SU-DHL-6 (cell line): Measurements from ENCODE around the gene ZNF3.

Experiments
- H2AFZ ChIP-seq: fragments of 200-600 bp; sonication (generic); 2 replicates; pipeline ENCODE4 v1.6.1; 2014; ENCODE audit warnings: low read depth, mild to moderate bottlenecking, moderate library complexity, mixed read lengths, antibody characterized with exemption, low read length; ENCODE audit not compliant: severe bottlenecking
- H3F3A ChIP-seq: fragments of 200-600 bp; shearing (Covaris generic); 2 replicates; pipeline ENCODE4 v1.6.0; 2016; ENCODE audit warnings: antibody characterized with exemption, mild to moderate bottlenecking; ENCODE audit not compliant: insufficient read depth
- H3K27ac ChIP-seq: fragments of 200-600 bp; sonication (generic); 2 replicates; pipeline ENCODE4 v1.5.1; 2016; ENCODE audit warnings: low read depth, mild to moderate bottlenecking, low read length, moderate library complexity, mixed read lengths
- H3K27me3 ChIP-seq: fragments of 200-600 bp; sonication (generic), shearing (Covaris generic); 2 replicates; pipeline ENCODE4 v1.6.0; 2014; ENCODE audit warnings: mild to moderate bottlenecking, low read length
- H3K36me3 ChIP-seq: fragments of 200-600 bp; sonication (generic); 2 replicates; pipeline ENCODE4 v1.6.1; 2014; ENCODE audit warnings: mild to moderate bottlenecking, low read length, mixed read lengths
- H3K4me2 ChIP-seq: fragments of 300-600, 200-600 bp; shearing (Covaris generic), sonication (generic); 2 replicates; pipeline ENCODE4 v1.6.0; 2014; ENCODE audit warnings: low read length, low read depth, mild to moderate bottlenecking; ENCODE audit not compliant: poor library complexity, severe bottlenecking
- H3K4me3 ChIP-seq: fragments of 200-600 bp; sonication (generic); 2 replicates; pipeline ENCODE4 v1.5.1; 2014; ENCODE audit warnings: antibody characterized with exemption, low read length, mild to moderate bottlenecking, mixed read lengths; ENCODE audit not compliant: insufficient read depth, poor library complexity, severe bottlenecking
- H3K79me2 ChIP-seq: fragments of 200-600 bp; sonication (generic); 2 replicates; pipeline ENCODE4 v1.6.1; 2014; ENCODE audit warnings: mild to moderate bottlenecking, low read length, moderate library complexity; ENCODE audit not compliant: insufficient read depth
- H3K9ac ChIP-seq: fragments of 200-600 bp; sonication (generic); 2 replicates; pipeline ENCODE4 v1.7.0; 2014; ENCODE audit warnings: mild to moderate bottlenecking, low read length
- H3K9me2 ChIP-seq: fragments of 200-600 bp; sonication (generic); replicated peaks from 2 replicates; pipeline ENCODE4 v1.6.1; 2014; ENCODE audit warnings: low read length; ENCODE audit not compliant: insufficient read depth
- H3K9me3 ChIP-seq: fragments of 200-600 bp; sonication (generic); 2 replicates; pipeline ENCODE4 v1.6.1; 2014; ENCODE audit warnings: low read length, mixed read lengths; ENCODE audit not compliant: insufficient read depth
- H4K20me1 ChIP-seq: fragments of 200-600 bp; sonication (generic); 2 replicates; pipeline ENCODE4 v1.6.1; 2014; ENCODE audit warnings: low read depth, mild to moderate bottlenecking, antibody characterized with exemption, low read length, moderate library complexity, mixed read lengths
- CTCF ChIP-seq: fragments of 200-600 bp; sonication (generic); IDR thresholded peaks from one replicate; pipeline ENCODE4 v1.5.1; 2017; ENCODE audit warnings: antibody characterized with exemption, mild to moderate bottlenecking, low read length, moderate library complexity; ENCODE audit not compliant: insufficient read depth, poor library complexity, severe bottlenecking
- EZH2phosphoT487 ChIP-seq: fragments of 200-600 bp; sonication (generic), shearing (Covaris generic); conservative IDR thresholded peaks from 2 replicates; pipeline ENCODE4 v1.6.1; 2018; ENCODE audit warnings: mild to moderate bottlenecking, antibody characterized with exemption, low read length, moderate library complexity, mixed read lengths

Gene ZNF3

DNA sequence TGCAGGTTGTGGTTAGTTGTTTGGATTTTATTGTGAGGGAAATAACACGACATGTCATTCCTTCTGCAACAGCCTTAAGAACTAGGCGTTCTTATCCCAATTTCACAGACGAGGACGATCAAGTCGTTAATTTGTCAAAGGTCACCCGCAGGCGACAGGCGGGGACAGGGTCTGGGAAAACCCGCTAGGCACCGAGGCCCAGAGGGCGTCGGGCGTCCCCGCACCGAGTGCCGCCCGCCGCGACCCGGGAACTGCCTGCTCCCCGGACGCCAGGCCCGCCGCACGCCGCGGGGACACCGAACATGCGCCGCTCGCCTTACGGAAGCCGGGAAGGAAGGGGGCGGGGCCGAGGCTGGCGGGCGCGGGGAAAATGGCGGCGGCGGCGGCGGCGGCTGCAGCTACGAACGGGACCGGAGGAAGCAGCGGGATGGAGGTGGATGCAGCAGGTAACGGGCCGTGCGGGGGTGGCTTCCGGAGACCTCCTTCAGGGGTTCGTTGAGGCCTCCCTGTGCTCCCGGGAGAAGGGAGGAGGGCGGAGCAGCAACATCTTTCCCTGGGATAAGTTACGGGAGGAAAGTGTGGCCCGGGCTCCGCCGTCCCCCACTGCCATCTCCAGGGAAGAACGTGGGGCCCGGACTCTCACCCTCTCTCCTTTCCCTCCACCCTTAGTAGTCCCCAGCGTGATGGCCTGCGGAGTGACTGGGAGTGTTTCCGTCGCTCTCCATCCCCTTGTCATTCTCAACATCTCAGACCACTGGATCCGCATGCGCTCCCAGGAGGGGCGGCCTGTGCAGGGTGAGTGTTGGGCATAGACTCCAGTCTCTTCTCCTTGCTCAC lies 7.3 kb upstream of the ZNF3 start, which contains the start of gene COPS6:
Gene COPS6 (plus strand): TSS at position 349 of the 837 bp plus-strand sequence. CDS start 22 bp downstream, at position 371.
- TF ChIP-seq EZH2phosphoT487 (no peak), CTCF (no peak)
- peaks cover 43% of the 10 kb centered on the region for H3F3A ChIP-seq
- peak within 1 kb of the TSS; percentile 87 for H3K4me3 ChIP-seq
- H3K9ac ChIP-seq, result peak within 1 kb of the TSS; percentile 93
- no peaks in the 10 kb centered on the region for H3K9me3 ChIP-seq
- H3K27me3 ChIP-seq, result no peaks in the 10 kb centered on the region; the same call in 1 of the 2 replicates
- H3K4me2 ChIP-seq, result peak within 1 kb of the TSS; percentile 71
- H2AFZ ChIP-seq, result peak within 1 kb of the TSS; percentile 78
- no peaks in the 10 kb centered on the region for H3K9me2 ChIP-seq
- peaks cover 8% of the 10 kb centered on the region; the same call in 1 of the 2 replicates for H3K79me2 ChIP-seq
- H3K36me3 ChIP-seq, result peaks cover 23% of the 10 kb centered on the region; the same call in 1 of the 2 replicates
- H3K27ac ChIP-seq, result peak within 1 kb of the TSS; percentile 76
- no peaks in the 10 kb centered on the region for H4K20me1 ChIP-seq

- Histone ChIP-seq H3K9me3 (no peaks in the 10 kb centered on the region), H3K27me3 (no peaks in the 10 kb centered on the region; the same call in 1 of the 2 replicates), H2AFZ (peak overlapping the region; percentile 78), H3K4me3 (peak overlapping the region; percentile 87), H3K4me2 (peak overlapping the region; percentile 71), H3K79me2 (peaks cover 8% of the 10 kb centered on the region; the same call in 1 of the 2 replicates), H3K36me3 (peaks cover 18% of the 10 kb centered on the region; the same call in 1 of the 2 replicates), H3F3A (peaks cover 43% of the 10 kb centered on the region), H4K20me1 (no peaks in the 10 kb centered on the region), H3K9me2 (no peaks in the 10 kb centered on the region), H3K27ac (peak overlapping the region; percentile 76), H3K9ac (peak overlapping the region; percentile 93)
- TF ChIP-seq EZH2phosphoT487 (no peak), CTCF (no peak)
These were observed 6.6 kb upstream of the ZNF3 start for GRCh38 chr7:100088095-100088620.

GRCh38 chr7:100087055-100087750 lies 5.7 kb upstream of the ZNF3 start:
- H3K4me2 ChIP-seq, result no peak overlapping the region
- H3F3A ChIP-seq, result peaks cover 40% of the 10 kb centered on the region
- no peaks in the 10 kb centered on the region for H3K9me3 ChIP-seq

More at GRCh38 chr7:100087055-100087750, 5.7 kb upstream of the ZNF3 start:
- Histone ChIP-seq H3K27me3 (no peaks in the 10 kb centered on the region; the same call in 1 of the 2 replicates), H3K4me3 (no peak overlapping the region), H2AFZ (no peak overlapping the region), H3K9ac (no peak overlapping the region), H3K79me2 (peaks cover 8% of the 10 kb centered on the region; the same call in 1 of the 2 replicates), H3K36me3 (peaks cover 10% of the 10 kb centered on the region; the same call in 1 of the 2 replicates), H4K20me1 (no peaks in the 10 kb centered on the region), H3K27ac (no peak overlapping the region), H3K9me2 (no peaks in the 10 kb centered on the region)
- no peak for TF ChIP-seq CTCF
- TF ChIP-seq EZH2phosphoT487, result no peak
